Measurements from ENCODE around the gene SLC10A6. TPM values are rescaled to one million over a fixed set of nuclear protein-coding genes. Genes with fewer than 3 reads are reported as not detected.

SLC10A6 gene
- total RNA-seq, 1 experiment from 2014 or later = not detected

DNA sequence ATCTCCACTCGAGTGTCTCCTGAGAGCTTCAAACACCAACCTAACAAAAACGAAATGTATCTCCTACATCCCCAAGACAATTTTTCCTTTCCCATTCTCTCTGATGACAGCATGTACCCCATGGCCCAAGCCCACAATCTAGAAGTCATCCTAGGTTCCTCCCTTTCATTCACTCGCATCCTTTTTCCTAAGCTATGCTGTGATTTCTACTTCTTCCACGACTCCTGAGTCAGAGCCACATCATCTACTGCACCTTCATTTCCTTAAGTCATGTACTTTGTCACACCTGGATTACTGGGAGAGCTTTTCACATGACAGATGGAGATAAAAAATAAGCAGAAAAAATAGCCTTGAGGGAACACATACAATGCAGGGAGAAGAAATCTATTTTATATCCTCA is 23.0 kb upstream of the SLC10A6 start:
- H3K4me1 ChIP-seq (ENCODE audit: insufficient read depth, low read length) = no peaks in the 10 kb centered on the region
- H3K79me2 ChIP-seq (ENCODE audit: low read length) = no peaks in the 10 kb centered on the region
- intact Hi-C loops (cut with micrococcal nuclease) = no loop called here
- TF ChIP-seq EZH2 (IDR thresholded peaks at IDR 0.05; ENCODE audit: low read length, unreplicated experiment) = no peak
- TF ChIP-seq, protein P1, sequence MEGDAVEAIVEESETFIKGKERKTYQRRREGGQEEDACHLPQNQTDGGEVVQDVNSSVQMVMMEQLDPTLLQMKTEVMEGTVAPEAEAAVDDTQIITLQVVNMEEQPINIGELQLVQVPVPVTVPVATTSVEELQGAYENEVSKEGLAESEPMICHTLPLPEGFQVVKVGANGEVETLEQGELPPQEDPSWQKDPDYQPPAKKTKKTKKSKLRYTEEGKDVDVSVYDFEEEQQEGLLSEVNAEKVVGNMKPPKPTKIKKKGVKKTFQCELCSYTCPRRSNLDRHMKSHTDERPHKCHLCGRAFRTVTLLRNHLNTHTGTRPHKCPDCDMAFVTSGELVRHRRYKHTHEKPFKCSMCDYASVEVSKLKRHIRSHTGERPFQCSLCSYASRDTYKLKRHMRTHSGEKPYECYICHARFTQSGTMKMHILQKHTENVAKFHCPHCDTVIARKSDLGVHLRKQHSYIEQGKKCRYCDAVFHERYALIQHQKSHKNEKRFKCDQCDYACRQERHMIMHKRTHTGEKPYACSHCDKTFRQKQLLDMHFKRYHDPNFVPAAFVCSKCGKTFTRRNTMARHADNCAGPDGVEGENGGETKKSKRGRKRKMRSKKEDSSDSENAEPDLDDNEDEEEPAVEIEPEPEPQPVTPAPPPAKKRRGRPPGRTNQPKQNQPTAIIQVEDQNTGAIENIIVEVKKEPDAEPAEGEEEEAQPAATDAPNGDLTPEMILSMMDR (conservative IDR thresholded peaks at IDR 0.05; ENCODE audit: low read depth, low read length) = no peak
- no peak for TF ChIP-seq EZH2phosphoT487 (IDR thresholded peaks at IDR 0.05; ENCODE audit: borderline replicate concordance, low read length)
- CTCF ChIA-PET = no interaction called here
- H3K4me2 ChIP-seq (ENCODE audit: low read length) = no peak overlapping the region
- POLR2A ChIA-PET (ENCODE audit: unreplicated experiment) = no interaction called here
- no peak overlapping the region for H3K27ac ChIP-seq (ENCODE audit: low read length)
- no peaks in the 10 kb centered on the region for H3K27me3 ChIP-seq (ENCODE audit: low read length)
- BruUV-seq (replicated peaks) = no TSS peak
- no peaks in the 10 kb centered on the region for H3K9me2 ChIP-seq (replicated peaks; ENCODE audit: low read length)
- no peaks in the 10 kb centered on the region for H3K36me3 ChIP-seq (ENCODE audit: low read depth, low read length)
- no peaks in the 10 kb centered on the region for H4K20me1 ChIP-seq (ENCODE audit: low read length)
- no peak overlapping the region for H2AFZ ChIP-seq (ENCODE audit: low read length)
- no peaks in the 10 kb centered on the region for H3F3A ChIP-seq (ENCODE audit: low read length, unreplicated experiment)
- H3K9ac ChIP-seq (ENCODE audit: low read length) = no peak overlapping the region
- no peaks in the 10 kb centered on the region for H3K9me3 ChIP-seq (ENCODE audit: low read length)
- H3K4me3 ChIP-seq (ENCODE audit: low read length) = no peak overlapping the region
- ATAC-seq (no peak), DNase-seq (peak; percentile 12)

DNA sequence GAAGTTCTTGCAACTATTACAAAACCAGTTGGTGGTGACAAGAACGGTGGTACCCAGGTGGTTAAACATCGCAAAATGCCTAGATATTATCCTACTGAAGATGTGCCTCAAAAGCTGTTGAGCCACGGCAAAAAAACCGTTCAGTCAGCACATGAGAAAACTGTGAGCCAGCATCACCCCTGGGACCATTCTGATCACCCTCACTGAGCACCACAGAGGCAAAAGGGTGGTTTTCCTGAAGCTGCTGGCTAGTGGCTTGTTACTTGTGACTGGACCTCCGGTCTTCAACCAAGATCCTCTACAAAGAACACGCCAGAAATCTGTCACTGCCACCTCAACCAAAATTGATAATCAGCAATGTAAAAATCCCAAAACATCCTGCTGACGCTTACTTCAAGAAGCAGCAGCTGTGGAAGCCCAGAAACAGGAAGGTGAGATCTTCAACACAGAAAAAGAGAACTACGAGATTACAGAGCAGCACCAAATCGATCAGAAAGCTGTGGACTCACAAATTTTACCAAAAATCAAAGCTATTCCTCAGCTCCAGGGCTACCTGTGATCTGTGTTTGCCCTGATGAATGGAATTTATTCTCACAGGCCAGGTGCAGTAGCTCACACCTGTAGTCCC is 21.4 kb upstream of the SLC10A6 start:
- H3K27ac ChIP-seq (ENCODE audit: low read length) = no peak overlapping the region
- H3K9me3 ChIP-seq (ENCODE audit: low read length) = no peaks in the 10 kb centered on the region
- no peak overlapping the region for H2AFZ ChIP-seq (ENCODE audit: low read length)
- H3K27me3 ChIP-seq (ENCODE audit: low read length) = no peaks in the 10 kb centered on the region
- ChIA-PET POLR2A (ENCODE audit: unreplicated experiment) (no interaction called here), CTCF (no interaction called here)
- no peaks in the 10 kb centered on the region for H3F3A ChIP-seq (ENCODE audit: low read length, unreplicated experiment)
- no peak overlapping the region for H3K9ac ChIP-seq (ENCODE audit: low read length)
- H3K9me2 ChIP-seq (replicated peaks; ENCODE audit: low read length) = no peaks in the 10 kb centered on the region
- no TSS peak for BruUV-seq (replicated peaks)
- no peaks in the 10 kb centered on the region for H4K20me1 ChIP-seq (ENCODE audit: low read length)
- no peaks in the 10 kb centered on the region for H3K79me2 ChIP-seq (ENCODE audit: low read length)
- no peaks in the 10 kb centered on the region for H3K36me3 ChIP-seq (ENCODE audit: low read depth, low read length)
- no peak overlapping the region for H3K4me2 ChIP-seq (ENCODE audit: low read length)
- H3K4me1 ChIP-seq (ENCODE audit: insufficient read depth, low read length) = no peaks in the 10 kb centered on the region
- DNase-seq (no peak), ATAC-seq (no peak)
- TF ChIP-seq, protein P1 (conservative IDR thresholded peaks at IDR 0.05; ENCODE audit: low read depth, low read length) = no peak
- TF ChIP-seq EZH2phosphoT487 (IDR thresholded peaks at IDR 0.05; ENCODE audit: borderline replicate concordance, low read length) (no peak), EZH2 (IDR thresholded peaks at IDR 0.05; ENCODE audit: low read length, unreplicated experiment) (no peak)
- no peak overlapping the region for H3K4me3 ChIP-seq (ENCODE audit: low read length)
- intact Hi-C loops (cut with micrococcal nuclease) = no loop called here

GRCh38 chr4:86857341-86858052 is 8.3 kb upstream of the SLC10A6 start:
- Histone ChIP-seq H3K27me3 (ENCODE audit: low read length) (no peaks in the 10 kb centered on the region), H2AFZ (ENCODE audit: low read length) (no peak overlapping the region), H3K4me3 (ENCODE audit: low read length) (no peak overlapping the region), H3K36me3 (ENCODE audit: low read depth, low read length) (no peaks in the 10 kb centered on the region), H3F3A (ENCODE audit: low read length, unreplicated experiment) (no peaks in the 10 kb centered on the region), H3K9me2 (replicated peaks; ENCODE audit: low read length) (no peaks in the 10 kb centered on the region), H3K4me2 (ENCODE audit: low read length) (peak overlapping the region; percentile 72), H3K9ac (ENCODE audit: low read length) (no peak overlapping the region), H3K4me1 (ENCODE audit: insufficient read depth, low read length) (peaks cover 35% of the 10 kb centered on the region), H3K27ac (ENCODE audit: low read length) (peak overlapping the region; percentile 60; the same call in 1 of the 2 replicates), H3K79me2 (ENCODE audit: low read length) (no peaks in the 10 kb centered on the region), H3K9me3 (ENCODE audit: low read length) (no peaks in the 10 kb centered on the region), H4K20me1 (ENCODE audit: low read length) (no peaks in the 10 kb centered on the region)
- intact Hi-C loops (cut with micrococcal nuclease) = loop anchor here (2.0 kb wide), 1 partner anchor 37 kb away; no protein-coding TSS in a partner anchor
- no TSS peak for BruUV-seq (replicated peaks)
- TF ChIP-seq, protein P1 (conservative IDR thresholded peaks at IDR 0.05; ENCODE audit: low read depth, low read length) = no peak
- TF ChIP-seq EZH2 (IDR thresholded peaks at IDR 0.05; ENCODE audit: low read length, unreplicated experiment) = no peak
- TF ChIP-seq EZH2phosphoT487 (IDR thresholded peaks at IDR 0.05; ENCODE audit: borderline replicate concordance, low read length) = no peak
- ChIA-PET CTCF (no interaction called here), POLR2A (ENCODE audit: unreplicated experiment) (no interaction called here)
- ATAC-seq (peak; percentile 58), DNase-seq (peak; percentile 72)

Data from PC-3 (cell line).